D721Med (cell line): ENCODE data around the gene ZCCHC9.

Experiments used
- DNase-seq: peaks from one replicate; pipeline ENCODE4 v3.0.0; 2011; ENCODE audit warnings: low spot score; ENCODE audit not compliant: insufficient read length
- FAIRE-seq: peaks from 2 replicates; lab custom pipeline; 2011; peaks lifted over from hg19 to GRCh38; lab: Jason Lieb, UNC
- TF ChIP-seq, protein P1 (sequence below): IDR thresholded peaks from 2 replicates; pipeline ENCODE4 v1.5.1; 2012; ENCODE audit warnings: mild to moderate bottlenecking, control low read depth; ENCODE audit not compliant: insufficient read depth; ENCODE audit errors: missing control alignments

ZCCHC9 gene

DNA sequence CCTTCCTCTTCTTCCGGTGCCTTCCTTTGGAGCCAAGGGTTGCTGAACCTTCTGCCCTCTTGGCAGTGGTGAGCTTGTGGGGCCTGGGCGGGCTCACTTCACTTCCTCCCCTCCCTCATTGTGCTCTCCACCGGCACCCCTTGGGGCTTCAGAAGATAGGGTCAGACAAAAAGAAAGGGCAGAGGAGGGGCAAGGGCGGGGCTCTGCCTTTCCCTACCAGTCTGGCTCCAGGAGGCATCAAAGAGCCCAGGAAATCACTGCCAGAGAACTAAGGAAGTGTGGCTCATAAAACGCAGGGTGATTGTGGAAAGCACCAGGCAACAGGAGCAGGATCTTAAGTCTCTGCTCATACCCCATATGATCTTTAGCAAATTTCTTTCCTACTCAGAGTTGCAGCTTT is 57.7 kb downstream of the ZCCHC9 start:
- FAIRE-seq (no peak), DNase-seq (no peak)
- TF ChIP-seq, protein P1, sequence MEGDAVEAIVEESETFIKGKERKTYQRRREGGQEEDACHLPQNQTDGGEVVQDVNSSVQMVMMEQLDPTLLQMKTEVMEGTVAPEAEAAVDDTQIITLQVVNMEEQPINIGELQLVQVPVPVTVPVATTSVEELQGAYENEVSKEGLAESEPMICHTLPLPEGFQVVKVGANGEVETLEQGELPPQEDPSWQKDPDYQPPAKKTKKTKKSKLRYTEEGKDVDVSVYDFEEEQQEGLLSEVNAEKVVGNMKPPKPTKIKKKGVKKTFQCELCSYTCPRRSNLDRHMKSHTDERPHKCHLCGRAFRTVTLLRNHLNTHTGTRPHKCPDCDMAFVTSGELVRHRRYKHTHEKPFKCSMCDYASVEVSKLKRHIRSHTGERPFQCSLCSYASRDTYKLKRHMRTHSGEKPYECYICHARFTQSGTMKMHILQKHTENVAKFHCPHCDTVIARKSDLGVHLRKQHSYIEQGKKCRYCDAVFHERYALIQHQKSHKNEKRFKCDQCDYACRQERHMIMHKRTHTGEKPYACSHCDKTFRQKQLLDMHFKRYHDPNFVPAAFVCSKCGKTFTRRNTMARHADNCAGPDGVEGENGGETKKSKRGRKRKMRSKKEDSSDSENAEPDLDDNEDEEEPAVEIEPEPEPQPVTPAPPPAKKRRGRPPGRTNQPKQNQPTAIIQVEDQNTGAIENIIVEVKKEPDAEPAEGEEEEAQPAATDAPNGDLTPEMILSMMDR, result no peak

DNA sequence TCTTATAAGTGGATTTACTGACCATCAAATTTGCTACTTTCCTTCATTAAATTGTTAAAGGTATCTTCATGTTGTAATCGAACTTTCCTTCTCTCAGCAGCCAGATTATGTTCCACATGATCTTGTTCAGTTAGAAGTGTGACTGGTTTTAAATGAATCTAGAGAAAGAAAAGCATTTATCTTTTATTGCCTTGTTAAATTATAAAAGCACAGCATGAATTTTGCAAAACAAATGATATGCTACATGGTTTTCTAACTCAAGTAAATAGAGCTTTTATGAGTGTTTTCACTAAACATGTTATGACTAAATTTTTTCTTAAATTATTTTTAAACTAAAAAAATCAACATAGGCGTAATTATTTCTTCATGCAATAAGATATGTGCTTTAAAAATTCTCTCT is 58.5 kb downstream of the ZCCHC9 start:
- FAIRE-seq, result no peak
- DNase-seq, result no peak
- TF ChIP-seq, protein P1, result no peak

DNA sequence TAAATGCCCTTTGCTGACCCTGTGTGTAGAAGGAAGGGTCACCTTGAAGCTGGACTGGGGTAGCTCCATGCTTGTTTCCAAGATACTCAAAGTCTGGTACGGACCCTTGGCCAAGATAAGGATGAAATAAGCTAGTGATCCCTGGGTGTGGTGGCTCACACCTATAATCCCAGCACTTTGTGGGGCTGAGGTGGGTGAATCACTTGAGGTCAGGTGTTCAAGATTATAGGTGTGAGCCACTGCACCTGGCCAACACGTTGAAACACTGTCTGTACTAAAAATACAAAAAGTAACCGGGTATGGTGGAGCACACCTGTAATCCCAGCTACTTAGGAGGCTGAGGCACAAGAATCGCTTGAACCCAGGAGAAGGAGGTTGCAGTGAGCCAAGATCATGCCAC is 59.3 kb downstream of the ZCCHC9 start:
- no peak for DNase-seq
- FAIRE-seq, result no peak
- TF ChIP-seq, protein P1, result no peak

DNA sequence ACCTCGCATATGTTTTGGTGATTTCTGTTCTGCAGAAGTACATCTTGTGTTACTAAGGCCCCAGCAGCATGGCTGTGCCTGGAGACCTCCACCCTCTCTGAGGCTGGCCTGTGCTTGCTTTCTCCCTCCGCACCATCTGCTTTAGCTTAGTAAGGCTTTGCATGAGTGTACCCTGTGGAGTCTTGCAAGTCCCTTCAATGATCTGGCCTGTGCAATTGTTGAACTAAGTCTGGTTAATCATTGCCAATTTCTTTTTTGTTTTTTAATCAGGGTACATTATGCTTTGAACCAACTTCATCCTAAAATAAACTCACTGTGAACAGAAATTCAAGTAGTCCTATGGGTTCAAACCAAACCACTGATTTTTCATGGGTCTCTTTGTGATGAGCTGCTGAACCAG is 60.2 kb downstream of the ZCCHC9 start:
- DNase-seq (no peak), FAIRE-seq (no peak)
- TF ChIP-seq, protein P1, result no peak
